Transverse colon (tissue), 4 donors: ENCODE results near the gene C1orf52.
A peak's percentile ranks its signal among the peaks of the same experiment; 100 is the strongest.

Experiments
- POLR2A ChIP-seq: fragments of 450-650 bp; IDR thresholded peaks from one replicate; pipeline ENCODE4 v1.6.1; 2016; ENCODE audit warnings: antibody characterized with exemption, mild to moderate bottlenecking, moderate library complexity
- POLR2AphosphoS5 ChIP-seq, 3 donors: sonication (generic); formaldehyde crosslinking; IDR thresholded peaks; one replicate each; pipeline ENCODE4 v1.6.1; 2016; ENCODE audit warnings: antibody characterized with exemption in 3 of 3
- TF ChIP-seq, protein P1 (sequence below), 5 experiments: fragments of 200-600 bp in 3 of 5; fragments of 450-650 bp in 2 of 5; sonication (generic) in 3 of 5; IDR thresholded peaks; 1 replicate in 2 of 5; 2 replicates in 3 of 5; pipeline ENCODE4 v1.5.1; 2016 to 2017; ENCODE audit warnings: antibody characterized with exemption in 5 of 5, inconsistent platforms in 3 of 5, mild to moderate bottlenecking in 2 of 5, moderate library complexity in 1 of 5

DNA sequence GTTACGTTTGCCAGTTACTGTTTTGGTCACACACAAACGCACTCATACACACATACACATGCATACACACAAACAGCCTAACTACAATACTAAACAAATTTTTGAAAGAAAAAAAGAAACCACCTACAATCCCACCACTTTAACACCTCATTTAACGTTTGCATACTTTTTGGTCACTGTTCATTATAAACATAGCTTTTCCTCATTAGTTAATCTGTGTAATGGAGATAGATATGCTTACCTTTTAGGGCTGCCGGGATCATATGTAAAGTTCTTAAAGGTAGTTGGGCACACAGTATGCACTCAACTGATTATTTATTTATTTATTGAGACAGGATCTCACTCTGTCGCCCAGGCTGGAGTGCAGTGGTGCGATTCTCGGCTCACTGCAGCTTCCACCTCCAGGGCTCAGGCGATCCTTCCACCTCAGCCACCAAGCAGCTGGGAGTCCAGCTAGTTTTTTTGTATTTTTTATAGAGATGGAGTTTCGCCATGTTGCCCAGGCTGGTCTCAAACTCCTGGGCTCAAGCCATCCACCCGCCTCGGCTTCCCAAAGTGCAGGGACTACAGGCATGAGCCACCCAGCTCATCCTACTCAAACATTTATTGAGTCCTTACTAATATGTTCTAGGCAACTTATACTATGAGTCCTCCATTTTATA, 17.6 kb upstream of the C1orf52 start:
- TF ChIP-seq, protein P1, sequence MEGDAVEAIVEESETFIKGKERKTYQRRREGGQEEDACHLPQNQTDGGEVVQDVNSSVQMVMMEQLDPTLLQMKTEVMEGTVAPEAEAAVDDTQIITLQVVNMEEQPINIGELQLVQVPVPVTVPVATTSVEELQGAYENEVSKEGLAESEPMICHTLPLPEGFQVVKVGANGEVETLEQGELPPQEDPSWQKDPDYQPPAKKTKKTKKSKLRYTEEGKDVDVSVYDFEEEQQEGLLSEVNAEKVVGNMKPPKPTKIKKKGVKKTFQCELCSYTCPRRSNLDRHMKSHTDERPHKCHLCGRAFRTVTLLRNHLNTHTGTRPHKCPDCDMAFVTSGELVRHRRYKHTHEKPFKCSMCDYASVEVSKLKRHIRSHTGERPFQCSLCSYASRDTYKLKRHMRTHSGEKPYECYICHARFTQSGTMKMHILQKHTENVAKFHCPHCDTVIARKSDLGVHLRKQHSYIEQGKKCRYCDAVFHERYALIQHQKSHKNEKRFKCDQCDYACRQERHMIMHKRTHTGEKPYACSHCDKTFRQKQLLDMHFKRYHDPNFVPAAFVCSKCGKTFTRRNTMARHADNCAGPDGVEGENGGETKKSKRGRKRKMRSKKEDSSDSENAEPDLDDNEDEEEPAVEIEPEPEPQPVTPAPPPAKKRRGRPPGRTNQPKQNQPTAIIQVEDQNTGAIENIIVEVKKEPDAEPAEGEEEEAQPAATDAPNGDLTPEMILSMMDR (IDR thresholded peaks at IDR 0.05) = no peak
- peak in 2 of 3 donors; percentile 50 to 59 for TF ChIP-seq POLR2AphosphoS5 (IDR thresholded peaks at IDR 0.05)
- no peak for TF ChIP-seq POLR2A
